Measurements from ENCODE around the gene SQSTM1.

DNA sequence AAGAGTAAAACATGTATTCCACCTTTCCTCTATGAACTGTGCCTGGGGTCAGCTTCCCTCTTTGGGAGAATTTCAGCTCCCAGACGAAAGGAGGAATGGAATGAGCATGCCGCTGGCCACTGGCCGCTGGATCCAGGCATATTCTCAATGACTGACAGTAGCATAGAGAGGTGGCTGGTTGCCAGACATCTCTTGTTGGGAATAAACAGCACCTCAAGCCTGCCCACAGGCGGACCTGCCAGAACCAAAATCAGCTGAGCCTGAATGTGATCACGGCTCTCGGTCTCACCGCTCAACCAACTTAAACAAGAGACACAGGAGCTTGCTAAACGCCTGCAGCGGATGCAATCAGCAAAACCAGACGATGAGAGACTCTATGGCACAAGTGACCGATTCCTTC lies 66.4 kb downstream of the SQSTM1 start:
- TF ChIP-seq EZH2 (IDR thresholded peaks at IDR 0.05; ENCODE audit: insufficient read depth, poor library complexity, severe bottlenecking) (no peak), EZH2phosphoT487 (IDR thresholded peaks at IDR 0.05; ENCODE audit: insufficient read depth, low read depth) (no peak)

Data from GM23248 (cell line).